Right lobe of liver (tissue), 6 donors: Measurements from ENCODE around the gene CALCR. TPM values are rescaled to one million over a fixed set of nuclear protein-coding genes. Genes with fewer than 3 reads are reported as not detected.
"Not testable (repeated sequence)": the region's sequence is repeated elsewhere in the genome, so short reads cannot be mapped to it uniquely, and the experiment has no call there.

Source experiments
- ATAC-seq, 4 donors: fragments of 200-7000 bp; cut with Tn5 transposase; one replicate each; pipeline ENCODE4 v1.9.1; 2020; ENCODE audit warnings: mild to moderate bottlenecking in 4 of 4, moderate library complexity in 4 of 4
- DNase-seq, 3 donors: peaks; one replicate each; pipeline ENCODE4 v3.0.0-alpha.2; 2020
- H3K27ac ChIP-seq, 3 donors: fragments of 200-600 bp; one replicate each; pipeline ENCODE4 v1.8.0; 2022
- H3K27me3 ChIP-seq, 2 donors: fragments of 200-600 bp; one replicate each; pipeline ENCODE4 v1.8.0; 2022
- H3K36me3 ChIP-seq, 4 donors: fragments of 200-600 bp; sonication (generic) in 1 of 4; one replicate each; pipeline versions ENCODE4 v1.5.1 to v1.8.0; 2017 to 2022; ENCODE audit warnings: control low read depth in 1 of 4
- H3K4me1 ChIP-seq, 4 donors: fragments of 200-600 bp; sonication (generic) in 1 of 4; one replicate each; pipeline versions ENCODE4 v1.5.1 to v1.8.0; 2017 to 2022; ENCODE audit warnings: control low read depth in 1 of 4
- H3K4me3 ChIP-seq, 3 donors: fragments of 200-600 bp; one replicate each; pipeline ENCODE4 v1.8.0; 2022
- H3K9me3 ChIP-seq, 4 donors: fragments of 200-600 bp; sonication (generic) in 1 of 4; one replicate each; pipeline versions ENCODE4 v1.5.1 to v1.8.0; 2017 to 2022; ENCODE audit warnings: control low read depth in 1 of 4
- CTCF ChIP-seq, 4 donors: fragments of 200-600 bp in 3 of 4; fragments of 450-650 bp in 1 of 4; IDR thresholded peaks; one replicate each; pipeline versions ENCODE4 v1.5.1 to v1.8.0; 2016 to 2022; ENCODE audit warnings: antibody characterized with exemption in 4 of 4, mild to moderate bottlenecking in 2 of 4
- POLR2A ChIP-seq: fragments of 450-650 bp; IDR thresholded peaks from one replicate; pipeline ENCODE4 v1.6.1; 2017; ENCODE audit warnings: antibody characterized with exemption, mild to moderate bottlenecking
- WGBS: methylation state at CpG from one replicate; pipeline ENCODE4 v1.1.6; 2018; ENCODE audit warnings: low coverage, low lambda C conversion rate; ENCODE audit not compliant: insufficient coverage; ENCODE audit errors: missing lambda C conversion rate; 5-methylcytosine and 5-hydroxymethylcytosine counted together
- intact Hi-C, 2 donors: fragments of 100-400 bp; cut with DNase I; formaldehyde crosslinking; loops; one replicate each; pipeline versions ENCODE4 v1.11.2 to v1.14.1; 2022
- total RNA-seq, 6 experiments: library from RNA; depleted of rRNA in 2 of 6; stranded (reverse); fragments of >200 nt in 2 of 6; fragmentation: NEBNext Ultra II Directional in 3 of 6; extraction: Animal tissue kit (Norgen Biotek cat#: 25700) in 3 of 6; gene quantifications; one replicate each; pipeline versions ENCODE4 v1.1.0 to v1.2.4, GENCODE V29; 2016 to 2023
- donor health status: DM: no; HTN: yes; CAD: no.
- donor health status: DM: no; HTN: no; CAD: no.
- donor health status: DM: no; HTN: no; CAD: no.
- donor health status: DM: no; HTN: yes; CAD: no.
- donor health status: DM: no; HTN: yes; CAD: no.

CALCR gene
- total RNA-seq, 6 experiments from 2014 or later: not detected

DNA sequence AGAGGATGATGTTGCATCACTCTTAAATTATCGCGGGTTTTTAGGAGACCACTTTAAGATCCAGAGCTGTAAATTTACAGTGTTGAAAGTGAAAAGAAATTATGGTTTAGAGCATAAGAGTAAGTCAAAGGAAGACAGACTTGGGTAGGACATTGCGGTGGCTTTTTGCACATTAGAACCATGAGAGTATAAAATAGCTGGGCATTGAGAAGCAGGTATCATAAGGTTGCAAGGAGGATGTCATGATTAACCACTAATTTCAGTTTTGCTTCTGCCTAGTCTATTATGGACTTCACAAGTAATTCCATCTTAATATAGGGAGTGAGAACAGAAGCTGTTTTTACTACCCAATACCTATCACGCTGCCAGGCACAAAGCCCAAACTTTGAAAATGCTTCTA is 57.7 kb downstream of the CALCR start:
- 85% methylated on average over 4 of the region's 4 CpGs for WGBS
- no peak overlapping the region for H3K27ac ChIP-seq

DNA sequence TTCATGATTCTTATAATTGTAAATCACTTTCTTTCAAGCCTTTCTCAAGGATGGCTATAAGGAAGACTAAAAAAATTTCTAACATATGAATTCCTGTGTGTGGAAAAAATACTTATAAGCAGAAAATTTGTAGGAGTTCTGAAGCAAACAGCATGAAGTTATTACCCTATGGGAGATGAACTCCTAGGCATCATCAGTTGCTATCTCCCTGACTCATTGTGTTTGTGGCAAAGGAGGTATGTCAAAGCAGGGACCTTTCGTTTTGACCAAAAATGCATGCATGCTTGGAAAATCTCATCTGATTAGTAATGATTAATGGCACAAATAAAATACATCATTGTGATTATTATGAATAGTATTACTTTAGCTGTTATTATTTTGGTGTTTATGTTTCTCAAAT is 59.4 kb downstream of the CALCR start:
- H3K27ac ChIP-seq: no peak overlapping the region
- ATAC-seq (no peak), DNase-seq (no peak)
- no peaks in the 10 kb centered on the region for H3K27me3 ChIP-seq
- intact Hi-C loops: no loop called here
- H3K4me1 ChIP-seq: no peaks in the 10 kb centered on the region
- no peaks in the 10 kb centered on the region for H3K36me3 ChIP-seq
- no peaks in the 10 kb centered on the region for H3K9me3 ChIP-seq
- no peak overlapping the region for H3K4me3 ChIP-seq
- 40% methylated on average over 1 of the region's 1 CpG for WGBS
- no peak for TF ChIP-seq POLR2A
- no peak for TF ChIP-seq CTCF (IDR thresholded peaks at IDR 0.05)

More for the DNA sequence above, 57.7 kb downstream of the CALCR start:
- ATAC-seq: no peak
- intact Hi-C loops: no loop called here
- no peaks in the 10 kb centered on the region for H3K36me3 ChIP-seq
- H3K27me3 ChIP-seq: no peaks in the 10 kb centered on the region
- no peak overlapping the region for H3K4me3 ChIP-seq
- no peak for DNase-seq
- no peaks in the 10 kb centered on the region for H3K9me3 ChIP-seq
- H3K4me1 ChIP-seq: no peaks in the 10 kb centered on the region
- TF ChIP-seq CTCF (IDR thresholded peaks at IDR 0.05) (no peak), POLR2A (no peak)

DNA sequence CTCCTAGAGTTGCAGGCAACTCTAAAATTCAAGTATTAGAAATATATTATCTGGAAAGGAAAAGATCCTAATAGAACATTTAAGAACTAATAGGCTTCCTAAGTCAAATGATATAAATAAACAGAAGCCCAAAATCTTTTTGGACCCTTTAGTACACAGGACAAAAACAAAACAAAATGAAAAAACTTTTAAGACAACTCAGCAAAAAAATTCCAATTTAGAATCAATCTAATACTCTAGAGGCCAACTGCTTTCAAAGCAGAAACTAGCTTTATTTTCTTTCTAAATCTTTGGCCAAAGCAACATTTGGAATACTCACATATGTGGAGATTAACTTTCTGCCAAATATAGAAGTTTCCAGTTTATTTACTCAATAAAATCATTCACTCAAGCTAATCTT is 65.2 kb downstream of the CALCR start:
- Histone ChIP-seq H3K27ac (no peak overlapping the region), H3K36me3 (no peaks in the 10 kb centered on the region), H3K9me3 (no peaks in the 10 kb centered on the region), H3K4me1 (no peaks in the 10 kb centered on the region), H3K27me3 (no peaks in the 10 kb centered on the region), H3K4me3 (no peak overlapping the region)
- intact Hi-C loops: no loop called here
- no peak for ATAC-seq
- TF ChIP-seq CTCF (IDR thresholded peaks at IDR 0.05): no peak
- DNase-seq: no peak

GRCh38 chr7:93503088-93503487 is 71.4 kb downstream of the CALCR start:
- ATAC-seq: no peak
- intact Hi-C loops: no loop called here
- H3K9me3 ChIP-seq: no peaks in the 10 kb centered on the region
- no peak overlapping the region for H3K4me3 ChIP-seq
- H3K36me3 ChIP-seq: no peaks in the 10 kb centered on the region
- no peak overlapping the region for H3K27ac ChIP-seq
- no peak for TF ChIP-seq POLR2A
- no peak for TF ChIP-seq CTCF (IDR thresholded peaks at IDR 0.05)
- H3K27me3 ChIP-seq: no peaks in the 10 kb centered on the region
- 19% methylated on average over 3 of the region's 3 CpGs for WGBS
- H3K4me1 ChIP-seq: no peaks in the 10 kb centered on the region
- no peak for DNase-seq

GRCh38 chr7:93491860-93492259 is 82.7 kb downstream of the CALCR start:
- intact Hi-C loops, H3K4me3 ChIP-seq, H3K9me3 ChIP-seq, H3K4me1 ChIP-seq, H3K27me3 ChIP-seq, ATAC-seq, H3K27ac ChIP-seq, DNase-seq, H3K36me3 ChIP-seq: not testable (repeated sequence)
- WGBS: 61% methylated on average over 3 of the region's 3 CpGs
